K562 (cell line): Measurements from ENCODE around the gene DCTN5. TPM values are rescaled to one million over a fixed set of nuclear protein-coding genes. Genes with fewer than 3 reads are reported as not detected.

Experiments
- BMI1 ChIP-seq: fragments of 150-350 bp; IDR thresholded peaks from 2 replicates; pipeline ENCODE4 v1.6.1; 2014; ENCODE audit warnings: low read length
- CCNT2 ChIP-seq: IDR thresholded peaks from 2 replicates; pipeline ENCODE4 v1.6.1; 2011; ENCODE audit warnings: borderline replicate concordance, low read depth, mild to moderate bottlenecking, moderate library complexity, mixed read lengths, low read length; ENCODE audit not compliant: insufficient read length; ENCODE audit errors: extremely low read depth
- DDX20 ChIP-seq: fragments of 450-650 bp; IDR thresholded peaks from 2 replicates; pipeline ENCODE4 v1.6.1; 2016; ENCODE audit warnings: missing genetic modification characterization, low read depth, mild to moderate bottlenecking, missing compliant biosample characterization, moderate library complexity
- E2F4 ChIP-seq: sonication (generic); formaldehyde crosslinking; IDR thresholded peaks from 2 replicates; pipeline ENCODE4 v1.8.0; 2022; ENCODE audit warnings: mild to moderate bottlenecking, low read depth, missing genetic modification reagents
- FOS ChIP-seq: IDR thresholded peaks from 3 replicates; pipeline ENCODE4 v1.6.1; 2011; ENCODE audit not compliant: insufficient read length; ENCODE audit errors: extremely low read depth
- FOXO4 ChIP-seq: fragments of 450-650 bp; formaldehyde crosslinking; IDR thresholded peaks from 2 replicates; pipeline ENCODE4 v1.4.0; 2020; ENCODE audit warnings: mild to moderate bottlenecking, moderate library complexity
- ID3 ChIP-seq, 2 experiments: fragments of 250-450 bp in 1 of 2; fragments of 450-650 bp in 1 of 2; sonication (Bioruptor Pico) in 1 of 2; IDR thresholded peaks; 2 replicates each; pipeline versions ENCODE4 v1.6.1 to v1.8.0; 2016 to 2021; ENCODE audit warnings: mild to moderate bottlenecking in 2 of 2, moderate library complexity in 2 of 2, missing compliant biosample characterization in 1 of 2, missing genetic modification characterization in 1 of 2
- KAT7 ChIP-seq: sonication (generic); formaldehyde crosslinking; IDR thresholded peaks from 2 replicates; pipeline ENCODE4 v1.8.0; 2022; ENCODE audit warnings: missing genetic modification reagents, mild to moderate bottlenecking, borderline replicate concordance
- RBBP5 ChIP-seq: fragments of 200-600 bp; sonication (generic); IDR thresholded peaks from 2 replicates; pipeline ENCODE4 v1.6.1; 2012; ENCODE audit warnings: borderline replicate concordance, mild to moderate bottlenecking, low read length, control low read depth, inconsistent platforms; ENCODE audit not compliant: insufficient read depth, poor library complexity, severe bottlenecking
- RERE ChIP-seq: sonication (generic); formaldehyde crosslinking; IDR thresholded peaks from 2 replicates; pipeline ENCODE4 v1.8.0; 2023; ENCODE audit warnings: missing genetic modification reagents, mild to moderate bottlenecking, borderline replicate concordance
- SNIP1 ChIP-seq: fragments of 450-650 bp; IDR thresholded peaks from 2 replicates; pipeline ENCODE4 v1.7.1; 2017; ENCODE audit warnings: low read depth, mild to moderate bottlenecking
- XRCC4 ChIP-seq: IDR thresholded peaks from one replicate; pipeline ENCODE4 v1.6.1; 2011; ENCODE audit not compliant: insufficient read depth, insufficient read length; ENCODE audit errors: extremely low read depth
- XRCC5 ChIP-seq: fragments of 200-400 bp; formaldehyde crosslinking; IDR thresholded peaks from 2 replicates; pipeline ENCODE4 v1.6.1; 2017; ENCODE audit warnings: low read depth, mild to moderate bottlenecking, low read length
- ZBTB12 ChIP-seq: fragments of 250-450 bp; sonication (Bioruptor Pico); IDR thresholded peaks from 2 replicates; pipeline ENCODE4 v1.4.0; 2020
- ZNF197 ChIP-seq: fragments of 200-800 bp; sonication (Bioruptor generic); IDR thresholded peaks from 2 replicates; pipeline ENCODE4 v1.6.1; 2016; ENCODE audit warnings: low read depth, missing genetic modification characterization, missing compliant biosample characterization
- ZNF354B ChIP-seq: fragments of 250-450 bp; sonication (Bioruptor Pico); IDR thresholded peaks from 2 replicates; pipeline ENCODE4 v1.4.0; 2020
- polyA plus RNA-seq, 8 experiments: library from polyadenylated mRNA; depleted of rRNA in 4 of 8; stranded (reverse) in 5 of 8; unstranded in 3 of 8; fragments of >200 nt; fragmentation: Nextera tagmentation in 2 of 8; fragmentation: Illumina TruSeq in 1 of 8; extraction: Ambion mirVana in 2 of 8; extraction: Trizol in 1 of 8; gene quantifications; 2 replicates each; pipeline versions ENCODE4 v1.2.1 to v1.2.3, GENCODE V29; 2011 to 2014; ENCODE audit warnings: inconsistent platforms in 1 of 8, missing spikeins in 1 of 8
- total RNA-seq, 7 experiments: library from RNA; depleted of rRNA in 6 of 7; stranded (reverse); fragments of >200 nt in 6 of 7; fragmentation: Illumina TruSeq in 2 of 7; extraction: Trizol in 2 of 7; gene quantifications; 2 replicates each; pipeline versions ENCODE4 v1.2.1 to v1.2.3, GENCODE V29; 2011 to 2021; ENCODE audit warnings: low replicate concordance in 1 of 7

Gene DCTN5
- total and polyA plus RNA-seq, 9 of the 15 experiments (the other 6 are each of a cell fraction or from before 2014, with no cell fraction given): 35.8 to 149 (median 75.9) TPM

GRCh38 chr16:23667355-23667659 is 26.0 kb downstream of the DCTN5 start (continued):
- no peak for TF ChIP-seq ID3 (CRISPR knock-in tag; IDR thresholded peaks at IDR 0.05)
- TF ChIP-seq ID3 (tag; IDR thresholded peaks at IDR 0.05): no peak
- TF ChIP-seq E2F4 (CRISPR knock-in tag): no peak
- TF ChIP-seq BMI1: no peak
- no peak for TF ChIP-seq RBBP5
- TF ChIP-seq XRCC4: no peak
- TF ChIP-seq ZBTB12: no peak
- no peak for TF ChIP-seq KAT7 (CRISPR knock-in tag)
- TF ChIP-seq RERE (CRISPR knock-in tag): no peak
- no peak for TF ChIP-seq CCNT2
- TF ChIP-seq DDX20 (tag): no peak
- no peak for TF ChIP-seq FOXO4 (CRISPR knock-in tag)
- no peak for TF ChIP-seq ZNF197 (CRISPR knock-in tag)
- no peak for TF ChIP-seq ZNF354B (CRISPR knock-in tag)
- TF ChIP-seq XRCC5: 0 out of 2 replicates have a peak, but pooled peaks have one; percentile 51
- TF ChIP-seq FOS: no peak
- no peak for TF ChIP-seq SNIP1
